IMR-90 (cell line): Measurements from ENCODE around the gene SOX6. TPM values are rescaled to one million over a fixed set of nuclear protein-coding genes. Genes with fewer than 3 reads are reported as not detected.
"Not testable (repeated sequence)": the region's sequence is repeated elsewhere in the genome, so short reads cannot be mapped to it uniquely, and the experiment has no call there.

Experiments
- ATAC-seq: fragments of 200-7000 bp; cut with Tn5 transposase; 2 replicates; pipeline ENCODE4 v1.9.1; 2020; ENCODE audit warnings: low read depth, mild to moderate bottlenecking, moderate library complexity
- BruUV-seq: library from RNA; stranded (reverse); fragments of 400-500 nt; replicated peaks from 2 replicates; lab custom pipeline; 2021; lab: Mats Ljungman, UMichigan
- CTCF ChIA-PET: fragments of 300-600 bp; formaldehyde crosslinking; extraction: SDS; loops from one replicate; lab custom pipeline; 2021; ENCODE audit warnings: antibody characterized with exemption; lab: Yijun Ruan, JAX
- POLR2A ChIA-PET: fragments of 300-600 bp; sonication (Branson Sonifier 250); formaldehyde crosslinking; loops from one replicate; lab custom pipeline; 2022; ENCODE audit warnings: antibody characterized with exemption; ENCODE audit not compliant: unreplicated experiment; lab: Charles Lee
- DNase-seq: peaks from one replicate; pipeline ENCODE4 v3.0.0; 2013
- H2AFZ ChIP-seq: replicated peaks from 2 replicates; pipeline ENCODE3; 2013; ENCODE audit warnings: low read length, mild to moderate bottlenecking; ENCODE audit not compliant: poor library complexity
- H2AK5ac ChIP-seq: 2 replicates; pipeline ENCODE4 v1.6.1; 2013; ENCODE audit warnings: low read depth, low read length, inconsistent platforms
- H2AK9ac ChIP-seq: replicated peaks from 2 replicates; pipeline ENCODE3; 2013; ENCODE audit warnings: mild to moderate bottlenecking, low read depth, low read length, moderate library complexity; ENCODE audit not compliant: poor library complexity
- H2BK120ac ChIP-seq: 2 replicates; pipeline ENCODE4 v1.6.1; 2013; ENCODE audit warnings: low read depth, low read length, inconsistent platforms
- H2BK15ac ChIP-seq: 3 replicates; pipeline ENCODE4 v1.6.1; 2013; ENCODE audit warnings: low read depth, low read length, inconsistent platforms
- H2BK20ac ChIP-seq: 2 replicates; pipeline ENCODE4 v1.6.1; 2013; ENCODE audit warnings: low read depth, mild to moderate bottlenecking, inconsistent platforms, low read length, moderate library complexity
- H2BK5ac ChIP-seq: 2 replicates; pipeline ENCODE4 v1.6.1; 2013; ENCODE audit warnings: mild to moderate bottlenecking, low read depth, low read length, inconsistent platforms; ENCODE audit not compliant: poor library complexity, severe bottlenecking
- H3K14ac ChIP-seq: replicated peaks from 2 replicates; pipeline ENCODE4 v1.6.1; 2013; ENCODE audit warnings: low read depth, low read length, inconsistent platforms
- H3K18ac ChIP-seq: 2 replicates; pipeline ENCODE4 v1.6.1; 2013; ENCODE audit warnings: low read depth, low read length, control low read depth
- H3K23ac ChIP-seq: 2 replicates; pipeline ENCODE4 v1.6.1; 2013; ENCODE audit warnings: low read depth, low read length, inconsistent platforms
- H3K27ac ChIP-seq: 2 replicates; pipeline ENCODE4 v1.5.1; 2013; ENCODE audit warnings: mild to moderate bottlenecking, control low read depth, low read length; ENCODE audit not compliant: insufficient read depth
- H3K27me3 ChIP-seq: 2 replicates; pipeline ENCODE4 v1.6.1; 2013; ENCODE audit warnings: low read length; ENCODE audit not compliant: control insufficient read depth, insufficient read depth
- H3K36me3 ChIP-seq: 2 replicates; pipeline ENCODE4 v1.6.1; 2013; ENCODE audit warnings: low read length, mixed read lengths; ENCODE audit not compliant: control insufficient read depth, insufficient read depth
- H3K4ac ChIP-seq: 2 replicates; pipeline ENCODE4 v1.6.1; 2013; ENCODE audit warnings: low read depth, low read length, inconsistent platforms
- H3K4me1 ChIP-seq: 2 replicates; pipeline ENCODE4 v1.6.1; 2013; ENCODE audit warnings: low read length, mixed read lengths; ENCODE audit not compliant: control insufficient read depth, insufficient read depth
- H3K4me2 ChIP-seq: 2 replicates; pipeline ENCODE4 v1.6.1; 2013; ENCODE audit warnings: low read depth, mild to moderate bottlenecking, control low read depth, low read length, moderate library complexity
- H3K4me3 ChIP-seq: 2 replicates; pipeline ENCODE4 v1.5.1; 2013; ENCODE audit warnings: low read depth, mild to moderate bottlenecking, control low read depth, low read length, moderate library complexity; ENCODE audit not compliant: insufficient read depth
- H3K56ac ChIP-seq: 2 replicates; pipeline ENCODE4 v1.6.1; 2013; ENCODE audit warnings: low read length, inconsistent platforms; ENCODE audit not compliant: insufficient read depth; ENCODE audit errors: extremely low read depth
- H3K79me1 ChIP-seq, 2 experiments: 2 replicates each; pipeline ENCODE4 v1.6.1; 2013; ENCODE audit warnings: low read length in 2 of 2, inconsistent platforms in 1 of 2, low read depth in 1 of 2
- H3K9ac ChIP-seq: 2 replicates; pipeline ENCODE4 v1.6.1; 2013; ENCODE audit warnings: low read depth, low read length, control low read depth
- H3K9me1 ChIP-seq: 2 replicates; pipeline ENCODE4 v1.6.1; 2013; ENCODE audit warnings: low read length, inconsistent platforms; ENCODE audit not compliant: insufficient read depth
- H3K9me3 ChIP-seq: 2 replicates; pipeline ENCODE4 v1.6.1; 2013; ENCODE audit warnings: low read length; ENCODE audit not compliant: control insufficient read depth, insufficient read depth
- H4K20me1 ChIP-seq: 2 replicates; pipeline ENCODE4 v1.6.1; 2013; ENCODE audit warnings: low read length, inconsistent platforms; ENCODE audit not compliant: insufficient read depth
- H4K5ac ChIP-seq: 2 replicates; pipeline ENCODE4 v1.6.1; 2013; ENCODE audit warnings: mild to moderate bottlenecking, low read depth, low read length, control low read depth
- H4K8ac ChIP-seq, 2 experiments: 2 replicates each; pipeline ENCODE4 v1.6.1; 2013; ENCODE audit warnings: low read depth in 2 of 2, low read length in 2 of 2, control low read depth in 1 of 2, inconsistent platforms in 1 of 2
- H4K91ac ChIP-seq: 2 replicates; pipeline ENCODE4 v1.6.1; 2013; ENCODE audit warnings: low read depth, low read length, inconsistent platforms; ENCODE audit not compliant: insufficient read depth
- WGBS, 2 experiments: methylation state at CpG; one replicate each; pipeline versions ENCODE4 v1.1.5 to v1.1.7; 2013; ENCODE audit warnings: missing lambda C conversion rate in 2 of 2; ENCODE audit not compliant: insufficient read length in 1 of 2; ENCODE audit errors: extremely low coverage in 2 of 2; 5-methylcytosine and 5-hydroxymethylcytosine counted together
- dilution Hi-C: fragments of 300-500 bp; cut with HindIII; formaldehyde crosslinking; loops from one replicate; pipeline ENCODE4 v1.14.3; 2018; ENCODE audit warnings: low sequenced_read_pairs; ENCODE audit not compliant: unreplicated experiment
- in situ Hi-C: fragments of 300-500 bp; cut with MboI; formaldehyde crosslinking; loops from 3 replicates; pipeline ENCODE4 v1.14.3; 2019; ENCODE audit warnings: low sequenced_read_pairs, inconsistent platforms, mixed read lengths
- intact Hi-C: fragments of 100-400 bp; cut with micrococcal nuclease; formaldehyde crosslinking; loops from 2 replicates; pipeline ENCODE4 v1.10.0; 2022
- polyA plus RNA-seq, 3 experiments: library from polyadenylated mRNA; depleted of rRNA; stranded (reverse); fragments of >200 nt; gene quantifications; 2 replicates each; pipeline ENCODE4 v1.2.3, GENCODE V29; 2012; ENCODE audit warnings: low replicate concordance in 1 of 3
- total RNA-seq: library from RNA; depleted of rRNA; stranded (reverse); fragments of >200 nt; gene quantifications from 2 replicates; pipeline ENCODE4 v1.2.3, GENCODE V29; 2012

The SOX6 gene
- total and polyA plus RNA-seq, 2 of the 4 experiments (the other 2 are of a cell fraction) = 1.7 to 7.7 TPM

DNA sequence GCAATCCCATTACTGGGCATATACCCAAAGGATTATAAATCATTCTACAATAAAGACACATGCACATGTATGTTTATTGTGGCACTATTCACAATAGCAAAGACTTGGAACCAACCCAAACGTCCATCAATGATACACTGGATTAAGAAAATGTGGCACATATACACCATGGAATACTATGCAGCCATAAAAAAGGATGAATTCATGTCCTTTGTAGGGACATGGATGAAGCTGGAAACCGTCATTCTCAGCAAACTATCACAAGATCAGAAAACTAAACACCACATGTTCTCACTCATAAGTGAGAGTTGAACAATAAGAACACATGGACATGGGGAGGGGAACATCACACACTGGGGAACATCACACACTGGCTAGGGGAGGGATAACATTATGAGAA lies 34.5 kb upstream of the SOX6 start:
- WGBS, 2 experiments = no CpG with 5 or more reads among the region's 2 CpGs
- H2BK120ac ChIP-seq, H2BK5ac ChIP-seq, H3K4me3 ChIP-seq, H3K36me3 ChIP-seq, H3K4ac ChIP-seq, H2BK20ac ChIP-seq, BruUV-seq, H3K9ac ChIP-seq, dilution Hi-C loops, POLR2A ChIA-PET, H3K27me3 ChIP-seq, H3K56ac ChIP-seq, H3K9me1 ChIP-seq, CTCF ChIA-PET, intact Hi-C loops, H2AFZ ChIP-seq, H2AK9ac ChIP-seq, H4K8ac ChIP-seq, H3K4me2 ChIP-seq, H3K14ac ChIP-seq, H4K91ac ChIP-seq, H3K18ac ChIP-seq, in situ Hi-C loops, H3K9me3 ChIP-seq, H2BK15ac ChIP-seq, H4K5ac ChIP-seq, H2AK5ac ChIP-seq, H3K79me1 ChIP-seq, ATAC-seq, H3K4me1 ChIP-seq, H4K20me1 ChIP-seq, DNase-seq, H3K27ac ChIP-seq, H3K23ac ChIP-seq: not testable (repeated sequence)
